ENCODE results near the gene SCP2. TPM values are rescaled to one million over a fixed set of nuclear protein-coding genes. Genes with fewer than 3 reads are reported as not detected.

The SCP2 gene
- total RNA-seq, 6 experiments from 2014 or later = 207 to 885 (median 634) TPM

DNA sequence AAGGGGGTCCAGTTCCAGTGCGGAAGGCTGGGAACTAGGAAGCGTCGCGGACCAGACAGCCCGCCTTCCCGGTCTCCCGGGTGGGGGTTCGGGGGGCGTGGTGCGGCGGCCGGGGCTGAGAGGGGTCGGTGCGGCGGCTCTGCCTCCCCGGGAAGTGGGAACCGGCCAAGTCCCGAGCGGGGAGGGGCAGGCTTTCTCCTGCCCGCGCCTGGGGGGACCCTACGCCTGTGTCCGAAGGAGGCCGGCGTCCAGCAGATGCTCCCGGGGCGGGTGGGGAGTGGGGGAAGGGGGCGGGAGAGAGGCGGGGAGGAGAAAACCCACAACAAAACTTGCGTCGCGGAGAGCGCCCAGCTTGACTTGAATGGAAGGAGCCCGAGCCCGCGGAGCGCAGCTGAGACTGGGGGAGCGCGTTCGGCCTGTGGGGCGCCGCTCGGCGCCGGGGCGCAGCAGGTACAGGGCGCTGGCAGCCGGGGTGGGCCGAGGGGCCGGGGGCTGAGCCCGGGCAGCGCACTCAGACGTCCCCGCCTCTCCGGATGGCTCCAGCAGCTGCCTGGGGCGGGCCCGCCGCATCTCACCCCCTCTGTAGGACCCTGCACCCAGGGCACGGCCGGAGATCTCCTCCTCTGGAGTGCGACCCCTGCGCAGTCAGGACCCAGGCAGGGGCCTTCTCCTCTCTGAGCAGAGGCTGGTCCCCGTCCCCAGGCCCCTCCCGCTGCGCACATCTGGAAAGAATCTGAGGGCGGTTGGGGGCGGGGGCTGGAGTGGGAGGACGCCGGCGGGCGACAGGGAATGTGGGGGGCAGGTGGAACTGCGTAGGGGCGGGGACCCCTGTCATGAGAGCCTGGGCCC lies 135.0 kb downstream of the SCP2 start, which contains the start of gene PODN:
Gene PODN, plus strand, starts transcription at position 355 of the 849 bp plus-strand sequence. CDS start 7,643 bp downstream, outside the sequence.
- H3K9me3 ChIP-seq = no peaks in the 10 kb centered on the region
- DNase-seq (no peak), ATAC-seq (peak; percentile 5 to 26 (median 18))
- H3K36me3 ChIP-seq = no peaks in the 10 kb centered on the region
- peaks cover 0 to 3% of the 10 kb centered on the region in 2 donors for H3K27me3 ChIP-seq
- H3K27ac ChIP-seq = peak within 1 kb of the TSS in 1 of 3 donors; percentile 36
- peaks cover 0 to 5% (median 2%) of the 10 kb centered on the region in 4 donors for H3K4me1 ChIP-seq
- H3K4me3 ChIP-seq = peak within 1 kb of the TSS; percentile 25 to 45 (median 44)
- TF ChIP-seq, protein P1, sequence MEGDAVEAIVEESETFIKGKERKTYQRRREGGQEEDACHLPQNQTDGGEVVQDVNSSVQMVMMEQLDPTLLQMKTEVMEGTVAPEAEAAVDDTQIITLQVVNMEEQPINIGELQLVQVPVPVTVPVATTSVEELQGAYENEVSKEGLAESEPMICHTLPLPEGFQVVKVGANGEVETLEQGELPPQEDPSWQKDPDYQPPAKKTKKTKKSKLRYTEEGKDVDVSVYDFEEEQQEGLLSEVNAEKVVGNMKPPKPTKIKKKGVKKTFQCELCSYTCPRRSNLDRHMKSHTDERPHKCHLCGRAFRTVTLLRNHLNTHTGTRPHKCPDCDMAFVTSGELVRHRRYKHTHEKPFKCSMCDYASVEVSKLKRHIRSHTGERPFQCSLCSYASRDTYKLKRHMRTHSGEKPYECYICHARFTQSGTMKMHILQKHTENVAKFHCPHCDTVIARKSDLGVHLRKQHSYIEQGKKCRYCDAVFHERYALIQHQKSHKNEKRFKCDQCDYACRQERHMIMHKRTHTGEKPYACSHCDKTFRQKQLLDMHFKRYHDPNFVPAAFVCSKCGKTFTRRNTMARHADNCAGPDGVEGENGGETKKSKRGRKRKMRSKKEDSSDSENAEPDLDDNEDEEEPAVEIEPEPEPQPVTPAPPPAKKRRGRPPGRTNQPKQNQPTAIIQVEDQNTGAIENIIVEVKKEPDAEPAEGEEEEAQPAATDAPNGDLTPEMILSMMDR (IDR thresholded peaks at IDR 0.05) = no peak
- no peak for TF ChIP-seq POLR2A (IDR thresholded peaks at IDR 0.05)
- intact Hi-C loops (cut with DNase I) = no loop called here
- WGBS (ENCODE audit: insufficient coverage, low coverage, low lambda C conversion rate, missing lambda C conversion rate) = 6% methylated on average over 6 of the region's 73 CpGs

DNA sequence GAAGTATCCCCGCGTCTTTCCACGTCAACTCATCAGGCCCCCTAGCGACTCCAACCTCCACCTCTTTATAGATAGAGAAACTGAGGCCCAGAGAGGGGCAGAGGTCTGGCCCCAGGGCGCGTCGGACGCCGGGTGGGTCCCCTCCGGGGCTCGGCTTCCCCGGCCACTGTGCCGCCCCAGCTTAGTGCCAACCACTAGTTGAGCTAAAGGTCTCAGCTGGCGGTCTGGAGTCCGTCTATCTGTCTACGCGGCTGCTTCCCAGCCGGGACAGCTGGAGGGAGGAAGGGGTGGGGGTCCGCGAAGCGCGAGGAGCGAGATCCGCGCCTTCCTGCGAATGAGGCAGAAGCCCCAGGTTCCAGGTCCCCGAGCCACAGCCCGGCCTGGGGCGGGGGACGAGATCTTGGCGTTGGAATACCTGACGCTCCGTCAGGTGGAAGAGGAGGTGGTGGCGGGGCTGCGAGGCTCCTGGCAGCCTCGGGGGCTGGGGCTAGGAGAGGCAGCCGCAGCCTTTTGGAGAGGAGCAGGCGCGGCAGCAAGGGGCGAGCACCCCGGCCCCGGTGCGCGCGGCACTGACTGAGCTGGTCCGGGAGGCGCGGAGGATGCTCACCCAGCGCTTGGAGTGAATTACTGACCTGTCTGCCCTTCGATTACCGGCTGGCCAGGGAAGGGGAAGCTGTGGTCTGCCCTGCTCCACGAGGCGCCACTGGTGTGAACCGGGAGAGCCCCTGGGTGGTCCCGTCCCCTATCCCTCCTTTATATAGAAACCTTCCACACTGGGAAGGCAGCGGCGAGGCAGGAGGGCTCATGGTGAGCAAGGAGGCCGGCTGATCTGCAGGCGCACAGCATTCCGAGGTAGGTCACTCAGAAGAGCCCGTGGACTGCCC lies 135.9 kb downstream of the SCP2 start:
- intact Hi-C loops (cut with DNase I) = no loop called here
- WGBS (ENCODE audit: insufficient coverage, low coverage, low lambda C conversion rate, missing lambda C conversion rate) = 20% methylated on average over 2 of the region's 61 CpGs
- TF ChIP-seq, protein P1 (IDR thresholded peaks at IDR 0.05) = no peak
- no peak for TF ChIP-seq POLR2A (IDR thresholded peaks at IDR 0.05)
- peaks cover 0 to 3% of the 10 kb centered on the region in 2 donors for H3K27me3 ChIP-seq
- ATAC-seq (no peak), DNase-seq (no peak)
- peak overlapping the region; percentile 25 to 45 (median 44) for H3K4me3 ChIP-seq
- no peak overlapping the region for H3K27ac ChIP-seq
- no peaks in the 10 kb centered on the region for H3K9me3 ChIP-seq
- H3K36me3 ChIP-seq = no peaks in the 10 kb centered on the region
- peaks cover 0 to 5% (median 2%) of the 10 kb centered on the region in 4 donors for H3K4me1 ChIP-seq

DNA sequence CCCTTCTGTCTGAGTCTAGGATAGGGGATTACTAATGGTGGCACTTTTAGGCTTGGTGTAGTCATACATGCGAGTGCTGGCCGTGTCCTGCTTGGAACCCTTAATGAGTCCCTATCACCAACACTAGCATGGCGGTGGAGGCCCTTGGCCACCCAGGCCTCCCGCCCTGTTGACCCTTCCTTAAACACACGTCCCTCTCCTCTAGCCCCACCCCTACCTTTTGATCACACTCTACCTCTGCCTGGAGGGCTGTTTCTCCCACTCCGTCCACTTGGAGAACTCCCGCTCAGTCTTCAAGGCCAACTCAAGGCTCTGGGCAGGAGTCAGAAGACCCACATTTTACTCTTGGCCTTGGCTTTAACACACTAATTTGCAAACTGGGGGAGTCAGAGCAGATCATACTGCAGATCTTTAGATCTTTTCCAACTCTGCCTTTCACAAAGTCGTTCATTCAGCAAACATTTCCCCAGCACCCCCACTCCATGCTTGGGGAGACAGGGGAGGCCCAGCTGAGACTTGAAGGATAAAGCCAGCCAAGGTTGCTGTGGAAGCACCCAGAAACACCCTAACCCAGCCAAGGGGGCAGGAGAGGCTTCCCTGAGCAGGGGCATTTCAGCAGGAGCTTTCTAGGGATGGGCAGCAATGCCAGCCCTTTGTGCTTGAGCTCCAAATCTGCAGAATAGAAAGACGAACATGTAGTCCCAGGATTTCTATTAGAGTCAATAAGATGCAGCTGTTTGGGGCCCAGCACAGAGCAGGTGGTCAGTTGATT lies 136.9 kb downstream of the SCP2 start:
- Histone ChIP-seq H3K36me3 (no peaks in the 10 kb centered on the region), H3K4me1 (peaks cover 0 to 5% (median 2%) of the 10 kb centered on the region in 4 donors), H3K27me3 (peaks cover 0 to 3% of the 10 kb centered on the region in 2 donors), H3K4me3 (no peak overlapping the region), H3K27ac (no peak overlapping the region), H3K9me3 (no peaks in the 10 kb centered on the region)
- ATAC-seq (no peak), DNase-seq (no peak)
- intact Hi-C loops (cut with DNase I) = no loop called here
- TF ChIP-seq POLR2A (IDR thresholded peaks at IDR 0.05) = no peak
- TF ChIP-seq, protein P1 (IDR thresholded peaks at IDR 0.05) = no peak
- WGBS (ENCODE audit: insufficient coverage, low coverage, low lambda C conversion rate, missing lambda C conversion rate) = 86% methylated on average over 4 of the region's 9 CpGs

DNA sequence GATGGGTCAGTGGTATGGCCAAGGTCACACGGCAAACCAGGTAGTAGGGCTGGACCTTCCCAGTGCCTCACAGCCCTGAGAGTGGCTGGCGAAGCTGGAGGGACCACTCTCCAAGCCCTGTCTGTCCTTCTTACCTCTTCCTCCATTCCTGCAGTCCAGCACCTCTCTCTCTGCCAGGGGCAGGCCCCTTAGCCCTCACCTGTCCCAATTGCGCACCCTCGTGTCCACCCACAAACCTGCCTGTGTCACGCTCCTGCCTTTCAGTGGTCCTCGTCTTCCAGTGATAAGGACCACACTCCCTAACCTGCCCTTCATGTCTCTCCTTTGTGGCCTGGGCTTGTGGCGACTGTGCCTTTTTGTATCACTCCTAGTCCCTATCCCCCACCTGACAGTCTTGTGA lies 138.3 kb downstream of the SCP2 start:
- no peak for TF ChIP-seq POLR2A (IDR thresholded peaks at IDR 0.05)
- TF ChIP-seq, protein P1 (IDR thresholded peaks at IDR 0.05) = no peak
- H3K36me3 ChIP-seq = no peaks in the 10 kb centered on the region
- H3K9me3 ChIP-seq = no peaks in the 10 kb centered on the region
- ATAC-seq (no peak), DNase-seq (no peak)
- WGBS (ENCODE audit: insufficient coverage, low coverage, low lambda C conversion rate, missing lambda C conversion rate) = 90% methylated on average over 4 of the region's 7 CpGs
- peaks cover 0 to 3% of the 10 kb centered on the region in 2 donors for H3K27me3 ChIP-seq
- intact Hi-C loops (cut with DNase I) = no loop called here
- H3K4me3 ChIP-seq = no peak overlapping the region
- no peak overlapping the region for H3K27ac ChIP-seq
- peaks cover 0 to 5% (median 2%) of the 10 kb centered on the region in 4 donors for H3K4me1 ChIP-seq

All from right lobe of liver (tissue), 6 donors.